DND-41 (cell line): ENCODE data around the gene CTPS2.

Experiments used
- EZH2 ChIP-seq: IDR thresholded peaks from 3 replicates; pipeline ENCODE4 v1.6.1; 2012; ENCODE audit warnings: borderline replicate concordance, low read depth, mild to moderate bottlenecking, moderate library complexity, low read length, inconsistent platforms; ENCODE audit not compliant: severe bottlenecking
- TF ChIP-seq, protein P1 (sequence below): IDR thresholded peaks from 2 replicates; pipeline ENCODE4 v1.5.1; 2012; ENCODE audit warnings: borderline replicate concordance, low read length, moderate library complexity, mild to moderate bottlenecking; ENCODE audit not compliant: poor library complexity, severe bottlenecking; ENCODE audit errors: extremely low read depth

DNA sequence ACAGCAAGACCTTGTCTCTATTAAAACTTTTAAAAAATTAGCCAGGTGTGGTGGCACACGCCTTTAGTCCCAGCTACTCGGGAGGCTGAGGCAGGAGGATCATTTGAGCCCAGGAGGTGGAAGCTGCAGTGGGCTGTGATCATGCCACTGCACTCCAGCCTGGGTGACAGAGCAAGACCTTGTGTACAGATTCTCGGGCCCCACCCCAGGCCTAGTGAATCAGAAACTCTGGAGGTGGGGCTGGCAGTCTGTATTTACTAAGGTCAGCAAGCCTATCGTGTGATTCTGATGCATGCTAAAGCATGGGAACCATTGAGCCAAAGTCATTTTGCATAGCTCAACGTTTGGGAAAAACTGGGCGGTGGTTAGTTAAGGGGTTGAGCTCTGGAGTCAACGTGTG is 59.0 kb downstream of the CTPS2 start:
- TF ChIP-seq, protein P1, sequence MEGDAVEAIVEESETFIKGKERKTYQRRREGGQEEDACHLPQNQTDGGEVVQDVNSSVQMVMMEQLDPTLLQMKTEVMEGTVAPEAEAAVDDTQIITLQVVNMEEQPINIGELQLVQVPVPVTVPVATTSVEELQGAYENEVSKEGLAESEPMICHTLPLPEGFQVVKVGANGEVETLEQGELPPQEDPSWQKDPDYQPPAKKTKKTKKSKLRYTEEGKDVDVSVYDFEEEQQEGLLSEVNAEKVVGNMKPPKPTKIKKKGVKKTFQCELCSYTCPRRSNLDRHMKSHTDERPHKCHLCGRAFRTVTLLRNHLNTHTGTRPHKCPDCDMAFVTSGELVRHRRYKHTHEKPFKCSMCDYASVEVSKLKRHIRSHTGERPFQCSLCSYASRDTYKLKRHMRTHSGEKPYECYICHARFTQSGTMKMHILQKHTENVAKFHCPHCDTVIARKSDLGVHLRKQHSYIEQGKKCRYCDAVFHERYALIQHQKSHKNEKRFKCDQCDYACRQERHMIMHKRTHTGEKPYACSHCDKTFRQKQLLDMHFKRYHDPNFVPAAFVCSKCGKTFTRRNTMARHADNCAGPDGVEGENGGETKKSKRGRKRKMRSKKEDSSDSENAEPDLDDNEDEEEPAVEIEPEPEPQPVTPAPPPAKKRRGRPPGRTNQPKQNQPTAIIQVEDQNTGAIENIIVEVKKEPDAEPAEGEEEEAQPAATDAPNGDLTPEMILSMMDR, result no peak
- TF ChIP-seq EZH2, result no peak
